HuH-7.5 (cell line): Measurements from ENCODE around the gene CBX4.

ENCODE experiments used
- DNase-seq: peaks from one replicate; pipeline ENCODE4 v3.0.0; 2011; ENCODE audit warnings: low spot score

CBX4 gene

DNA sequence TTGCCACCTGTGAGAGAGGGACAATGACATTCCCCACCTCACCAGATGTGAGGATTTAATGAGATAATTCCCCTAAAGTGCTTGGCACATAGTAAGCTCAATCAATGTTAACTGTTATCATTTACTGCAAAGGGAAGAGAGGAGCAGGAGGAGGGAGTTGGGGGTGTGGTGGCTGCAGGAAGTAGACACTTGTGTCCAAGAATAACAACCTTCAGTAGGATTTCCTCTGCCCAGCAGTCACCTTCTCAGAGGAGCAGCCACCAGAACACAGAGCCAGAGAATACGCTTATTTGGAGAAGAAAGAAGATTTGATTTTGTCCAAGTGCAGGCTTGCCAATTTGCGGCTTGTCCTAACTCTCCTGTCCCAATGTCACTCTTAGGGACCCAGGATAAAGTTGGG is 10.2 kb downstream of the CBX4 start:
- no peak for DNase-seq

DNA sequence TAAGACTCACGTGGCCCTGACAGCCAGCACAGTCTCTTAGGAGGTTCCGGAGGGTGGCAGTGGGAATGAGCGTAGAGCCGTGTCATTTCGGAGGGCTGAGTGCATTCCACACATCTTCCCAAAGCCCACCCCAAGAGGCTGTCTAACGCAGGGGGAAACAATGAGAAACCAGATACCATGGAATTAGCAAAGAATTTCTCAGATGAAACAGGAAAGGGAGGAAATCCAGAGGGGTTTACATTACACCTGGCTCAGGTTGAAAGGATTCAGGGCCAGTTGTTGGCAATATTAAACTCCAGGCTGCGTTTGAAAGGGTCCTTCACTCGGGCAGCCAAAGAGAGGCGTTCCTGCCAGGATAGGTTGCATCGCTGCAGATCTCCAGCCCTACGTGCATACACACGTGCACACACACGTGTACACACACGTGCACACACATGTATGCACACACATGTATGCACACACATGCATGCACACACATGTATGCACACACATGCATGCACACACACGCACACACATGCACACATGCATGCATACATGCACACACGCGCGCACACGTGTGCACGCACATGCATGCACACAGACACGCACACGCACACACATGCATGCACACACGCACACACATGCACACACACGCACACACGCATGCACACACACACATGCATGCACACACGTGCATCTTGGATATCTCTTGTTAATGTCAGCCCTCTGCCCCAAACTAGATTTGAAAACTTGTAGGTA is 12.2 kb downstream of the CBX4 start:
- DNase-seq, result no peak

DNA sequence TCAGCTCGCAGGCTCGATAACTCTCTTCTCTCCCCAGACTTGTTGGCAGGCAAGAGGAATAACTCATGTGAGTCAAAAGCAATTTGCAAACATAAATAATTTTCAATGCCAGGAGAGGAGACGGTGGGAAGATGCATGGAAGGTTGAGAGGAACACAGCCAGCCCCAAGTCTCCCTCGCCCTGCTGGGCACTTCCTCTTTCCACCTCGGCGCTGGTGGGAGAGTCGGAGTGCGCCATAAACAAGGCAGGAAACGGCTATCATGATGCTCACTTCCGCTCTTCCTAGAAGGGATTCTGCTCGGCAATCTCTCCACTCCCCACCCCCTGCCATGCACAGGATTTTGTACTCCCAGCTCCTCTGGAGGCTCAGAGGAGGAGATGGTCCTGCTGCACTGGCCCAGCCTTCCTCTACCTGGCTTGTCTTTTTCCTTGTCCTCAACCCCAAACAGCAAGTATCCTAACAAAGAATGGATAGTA is 13.0 kb downstream of the CBX4 start:
- DNase-seq, result no peak

DNA sequence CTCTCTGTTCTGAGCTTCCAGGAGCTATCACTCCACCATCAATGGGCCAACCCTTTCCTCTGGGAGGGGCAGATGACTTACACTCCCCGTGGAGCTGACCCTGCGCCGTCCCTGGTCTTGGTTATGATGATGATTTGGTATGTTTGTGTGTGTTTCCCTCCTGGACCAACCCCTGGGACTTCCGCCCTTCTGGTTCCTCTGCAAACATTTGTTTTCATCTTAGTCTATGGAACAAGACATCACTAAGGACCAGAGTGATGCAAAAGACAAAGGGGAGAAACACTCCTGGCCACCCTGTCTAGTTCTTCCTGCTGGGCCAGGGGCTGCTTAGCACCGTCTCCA is 13.7 kb downstream of the CBX4 start:
- DNase-seq, result no peak

DNA sequence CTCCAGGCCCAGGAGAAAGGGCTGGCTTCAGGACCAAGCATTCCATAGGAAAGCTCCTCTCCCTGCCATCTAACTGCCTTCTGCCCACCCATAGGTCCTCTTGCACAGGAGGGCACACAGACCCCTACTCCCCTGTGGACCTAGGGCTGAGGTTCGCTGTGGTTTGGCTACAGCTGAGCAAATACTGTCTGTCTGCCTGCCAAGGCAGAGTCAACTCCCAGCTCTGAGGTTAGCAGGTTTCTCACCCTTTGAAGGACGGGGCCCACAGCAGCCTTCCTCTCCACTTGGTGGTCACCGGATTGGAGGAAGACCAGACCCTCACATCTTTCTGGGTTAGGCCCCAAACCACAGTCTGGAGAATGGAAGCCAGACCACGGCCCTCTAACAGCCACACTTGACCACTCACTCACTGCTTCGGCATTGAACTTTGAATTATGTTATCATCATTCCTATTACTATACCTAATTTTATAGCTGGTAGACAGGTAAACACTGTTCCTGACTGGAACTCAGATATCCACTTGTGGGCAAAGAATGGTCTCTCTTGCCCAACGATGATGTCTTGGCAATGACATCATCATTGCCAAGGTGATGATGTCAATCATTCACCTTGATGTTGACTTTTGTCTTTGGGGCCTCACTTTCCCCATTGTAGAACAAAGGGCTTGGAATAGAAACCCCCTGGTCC is 14.2 kb downstream of the CBX4 start:
- no peak for DNase-seq

DNA sequence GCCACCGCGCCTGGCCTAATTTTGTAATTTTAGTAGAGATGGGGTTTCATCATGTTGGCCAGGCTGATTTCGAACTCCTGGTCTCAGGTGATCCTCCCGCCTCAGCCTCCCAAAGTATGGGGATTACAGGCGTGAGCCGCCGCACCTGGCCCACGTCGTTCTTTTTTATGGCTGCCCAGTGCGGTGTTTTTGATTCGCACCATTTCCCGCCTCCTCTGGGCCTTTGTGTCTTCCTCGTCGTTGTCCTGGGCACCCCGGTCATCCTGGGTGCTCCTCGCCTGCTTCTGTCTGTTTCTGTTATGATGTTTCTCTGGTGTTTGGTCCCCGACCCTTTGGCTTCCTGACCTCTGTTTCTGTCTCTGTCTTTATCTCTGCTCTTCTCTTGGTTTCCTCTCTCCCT is 15.0 kb downstream of the CBX4 start:
- DNase-seq, result no peak

DNA sequence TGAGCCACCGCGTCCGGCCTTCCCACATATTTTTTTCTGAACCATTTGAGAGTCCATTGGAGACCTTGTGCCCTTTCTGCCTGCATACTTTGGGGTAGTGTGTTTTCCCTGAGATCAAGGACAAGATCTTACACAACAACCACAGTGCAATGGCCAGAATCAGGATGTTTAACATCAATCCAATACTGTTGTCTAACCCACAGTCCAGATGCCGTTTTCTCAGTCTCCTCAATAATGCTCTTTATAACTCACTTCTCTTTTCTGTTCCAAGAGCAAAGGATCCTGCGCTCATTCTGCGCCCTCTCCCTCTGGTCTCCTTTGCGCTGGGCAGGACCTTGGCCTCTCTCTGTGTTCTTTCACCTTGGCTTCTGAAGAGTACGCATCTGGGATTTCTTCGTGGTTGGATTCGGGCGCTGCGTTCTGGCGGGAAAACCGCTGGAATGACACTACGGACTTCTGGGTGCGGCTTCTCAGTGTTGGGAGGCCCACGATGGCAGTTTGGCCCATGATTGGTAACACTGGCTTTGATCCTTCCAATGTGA is 16.6 kb downstream of the CBX4 start:
- no peak for DNase-seq

DNA sequence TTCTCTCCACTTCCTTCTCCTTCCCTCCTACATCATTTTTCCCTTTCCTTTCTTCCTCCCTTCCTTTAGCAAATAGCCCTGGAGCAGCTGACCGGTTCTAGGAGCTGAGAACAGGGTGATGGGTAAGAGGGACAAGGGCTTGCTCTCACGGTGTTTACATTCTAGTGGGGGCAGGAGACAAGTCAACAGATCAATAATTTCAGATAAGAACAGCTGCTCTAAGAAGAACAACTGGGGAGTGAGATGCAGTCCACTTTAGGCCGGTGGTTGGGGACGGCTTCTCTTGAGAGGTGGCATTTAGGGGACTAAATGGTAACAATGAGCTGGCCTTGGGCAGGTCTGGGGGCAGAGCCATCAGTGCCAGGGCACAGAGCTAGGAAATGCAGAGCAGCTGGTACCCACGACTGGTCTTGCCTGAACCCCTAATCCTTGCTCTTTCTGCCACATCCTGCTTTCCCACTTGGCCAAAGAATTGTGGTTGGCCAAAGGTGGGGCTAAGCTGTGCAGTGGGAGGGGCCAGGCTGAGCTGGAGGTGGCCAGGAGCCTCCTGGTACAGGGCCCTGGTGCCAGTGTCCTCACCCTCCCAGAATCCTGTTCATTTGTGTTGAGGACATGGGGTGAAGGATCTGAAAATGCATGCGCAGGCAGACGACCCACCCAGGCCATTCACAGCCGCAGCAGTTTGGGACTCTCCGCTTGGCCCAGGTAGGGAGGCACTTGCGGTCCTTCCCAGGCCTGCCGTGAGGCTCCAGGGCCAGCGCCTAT is 17.7 kb downstream of the CBX4 start:
- no peak for DNase-seq

DNA sequence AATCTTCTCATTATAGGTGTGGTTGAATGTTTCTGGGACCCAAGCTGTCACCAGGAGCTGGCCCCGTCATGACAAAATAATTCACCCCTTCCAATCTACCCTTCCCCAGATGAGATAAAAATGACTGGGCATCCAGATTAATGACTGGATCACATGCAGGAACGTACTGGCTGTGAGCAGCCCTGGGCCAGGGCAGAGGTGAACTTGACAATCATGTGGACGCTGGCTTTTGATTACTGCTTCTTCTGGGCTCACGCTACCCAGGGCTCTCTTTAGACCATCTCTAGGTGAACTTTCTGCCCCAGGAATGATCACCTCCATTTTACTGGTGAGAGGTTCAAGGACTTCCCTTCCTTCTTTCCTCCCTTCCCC is 18.3 kb downstream of the CBX4 start:
- no peak for DNase-seq

DNA sequence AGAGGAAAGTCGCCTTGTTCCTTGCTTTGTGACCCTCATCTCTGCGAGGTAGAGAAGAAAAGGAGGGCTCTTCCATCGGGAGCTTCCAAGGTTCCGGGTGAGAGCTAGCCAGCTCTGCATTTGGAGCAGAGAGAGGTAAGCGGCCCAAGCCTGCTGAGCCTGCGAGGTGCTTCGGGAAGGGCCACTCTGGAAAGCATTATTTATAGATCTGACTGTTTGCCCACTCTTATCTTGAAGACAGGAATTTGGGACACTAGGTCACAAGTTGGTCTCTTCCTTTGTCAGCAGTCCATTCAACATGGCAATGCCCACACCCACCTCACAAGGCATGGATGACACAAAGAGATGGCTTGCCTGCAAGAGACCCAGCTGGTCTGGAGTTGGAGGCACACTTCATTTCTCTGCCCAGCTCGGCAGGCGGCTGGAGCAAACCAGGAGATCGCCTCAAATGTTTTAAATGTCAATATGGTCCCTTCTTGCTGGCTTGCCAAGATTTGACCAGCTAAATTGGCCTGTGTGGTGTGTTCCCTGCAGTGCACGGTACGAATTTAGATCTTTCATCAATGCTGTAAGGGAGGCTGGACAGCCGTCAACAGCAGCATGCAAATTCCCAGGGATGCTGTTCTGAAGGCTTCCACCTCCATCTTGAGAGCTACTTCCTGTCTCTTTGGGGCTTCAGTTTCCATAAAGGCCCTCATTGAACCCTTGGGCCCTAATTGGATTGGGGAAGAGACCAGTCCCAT is 19.5 kb downstream of the CBX4 start:
- no peak for DNase-seq

DNA sequence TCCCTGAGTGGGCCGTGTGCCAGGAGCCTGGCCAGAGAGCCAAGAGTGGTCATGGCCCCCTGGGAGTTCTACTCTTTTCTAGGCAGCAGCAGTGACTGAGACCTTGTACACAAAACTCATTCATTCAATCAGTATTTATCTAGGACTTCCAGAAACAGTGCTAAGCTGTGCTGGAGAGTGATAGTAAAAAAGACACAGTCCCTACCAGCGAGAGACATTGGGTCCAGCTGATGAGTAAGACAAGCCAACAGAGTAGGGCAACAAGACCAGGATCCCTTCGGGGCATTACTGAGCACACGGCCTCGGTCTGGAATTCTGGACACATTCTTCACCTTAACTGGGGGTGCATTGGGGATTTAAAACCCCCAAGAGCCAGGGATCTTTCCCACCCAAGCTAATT is 20.2 kb downstream of the CBX4 start:
- DNase-seq, result no peak

DNA sequence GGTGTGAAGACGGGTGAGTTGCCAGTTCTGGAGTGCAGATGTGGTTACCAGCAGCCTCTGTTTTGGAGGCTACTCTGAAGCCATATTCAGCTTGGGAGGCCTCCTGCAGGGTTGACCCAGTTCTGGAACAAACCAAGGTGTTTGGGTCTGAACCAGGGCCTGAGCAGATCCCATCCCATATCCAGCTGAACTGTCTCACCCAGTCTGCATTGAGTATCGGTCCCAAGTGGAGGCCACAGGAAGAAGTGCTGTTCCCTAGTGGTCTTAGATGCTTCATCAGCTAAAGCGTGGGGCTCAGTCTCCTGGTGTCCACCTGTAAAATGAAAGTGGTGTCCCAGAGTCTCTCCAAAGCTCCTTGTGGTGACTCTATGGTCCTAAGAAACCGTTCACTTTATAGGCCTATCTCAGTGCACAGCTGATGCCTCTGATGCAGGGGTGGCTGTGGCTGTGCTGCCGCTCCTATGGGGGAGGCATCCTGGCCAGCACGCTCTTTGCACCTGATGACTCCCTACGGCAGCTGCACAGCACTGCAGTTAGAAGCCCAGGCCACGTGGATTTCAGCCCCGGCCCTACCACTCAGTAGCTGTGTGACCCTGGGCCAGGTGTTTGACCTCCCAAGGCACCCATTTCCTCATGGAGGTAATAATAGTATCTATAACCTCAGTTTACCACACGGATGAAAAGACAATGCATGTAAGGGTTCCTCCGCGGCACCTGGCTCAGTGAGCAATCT is 21.0 kb downstream of the CBX4 start:
- no peak for DNase-seq

DNA sequence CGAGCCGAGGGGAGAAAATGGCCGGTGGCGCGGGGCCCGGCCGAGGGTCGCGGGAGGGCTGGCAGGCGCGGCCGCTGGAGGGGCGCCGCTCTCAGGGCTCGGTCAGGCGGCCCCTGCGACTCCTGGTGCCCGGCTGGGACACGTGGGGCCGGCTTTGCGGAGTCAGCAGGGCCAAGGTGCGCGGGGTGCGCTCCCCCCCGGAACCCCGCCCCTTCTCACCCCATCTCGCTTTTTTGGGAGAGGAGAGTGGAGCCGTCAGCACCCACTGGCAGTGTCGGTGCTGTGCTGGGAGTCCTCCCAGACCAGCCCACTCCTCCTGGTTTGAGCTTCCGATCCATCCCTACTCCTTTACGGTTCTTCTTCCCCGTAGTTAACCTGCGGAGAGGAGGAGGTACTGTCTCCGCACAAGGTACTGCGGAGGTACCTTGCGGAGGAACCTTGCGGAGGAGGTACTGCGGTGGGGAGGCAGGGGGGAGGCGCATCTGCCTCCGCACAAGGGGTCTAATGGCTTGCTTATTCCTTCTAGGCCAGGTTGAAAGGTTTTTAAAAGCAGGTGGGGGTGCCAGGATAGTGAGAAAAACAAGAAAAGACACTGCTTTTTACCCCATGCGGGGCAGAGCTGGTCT is 23.3 kb downstream of the CBX4 start:
- DNase-seq, result no peak

DNA sequence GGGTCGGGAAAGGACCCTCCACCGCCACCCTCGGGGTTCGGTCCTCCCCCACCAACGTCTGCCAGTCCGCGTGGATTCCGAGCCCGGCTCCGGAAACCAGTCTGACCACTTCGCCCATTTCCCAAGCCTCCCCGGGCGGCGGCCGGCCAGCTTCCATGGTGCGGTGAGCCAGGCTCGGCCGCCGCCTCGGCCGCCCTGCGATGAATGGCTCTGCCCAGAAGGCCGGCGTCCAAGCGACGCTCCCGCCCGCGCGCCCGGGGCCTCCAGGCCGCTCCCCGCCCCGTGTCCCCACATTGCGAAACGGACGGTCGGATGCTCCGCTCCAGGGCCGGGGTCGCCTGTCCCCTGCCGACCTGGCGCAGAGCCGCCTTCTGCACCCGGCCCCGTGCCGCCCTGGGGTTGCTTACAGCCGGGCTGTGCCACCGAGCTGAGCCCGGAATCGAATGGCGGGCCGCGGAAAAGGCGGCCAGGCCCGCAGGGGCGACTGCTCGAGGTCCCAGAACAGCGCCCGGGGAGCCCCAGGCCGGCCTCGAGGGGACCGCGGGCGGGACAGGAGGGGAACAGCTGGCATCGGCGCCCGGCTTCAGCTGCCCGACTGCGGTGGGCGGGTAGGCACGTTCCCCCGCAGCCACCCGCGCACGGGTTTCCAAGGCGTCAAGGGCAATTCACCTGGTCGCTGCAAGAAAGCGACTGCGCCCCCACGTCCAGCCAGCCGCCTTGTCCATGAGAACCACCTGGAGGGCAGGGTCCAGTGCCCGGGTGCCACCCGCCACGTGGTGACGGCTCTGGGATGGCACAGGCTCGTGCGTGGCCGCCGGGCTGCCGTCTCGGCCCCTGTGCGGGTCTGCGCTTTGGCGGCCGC is 24.0 kb downstream of the CBX4 start:
- DNase-seq, result no peak

DNA sequence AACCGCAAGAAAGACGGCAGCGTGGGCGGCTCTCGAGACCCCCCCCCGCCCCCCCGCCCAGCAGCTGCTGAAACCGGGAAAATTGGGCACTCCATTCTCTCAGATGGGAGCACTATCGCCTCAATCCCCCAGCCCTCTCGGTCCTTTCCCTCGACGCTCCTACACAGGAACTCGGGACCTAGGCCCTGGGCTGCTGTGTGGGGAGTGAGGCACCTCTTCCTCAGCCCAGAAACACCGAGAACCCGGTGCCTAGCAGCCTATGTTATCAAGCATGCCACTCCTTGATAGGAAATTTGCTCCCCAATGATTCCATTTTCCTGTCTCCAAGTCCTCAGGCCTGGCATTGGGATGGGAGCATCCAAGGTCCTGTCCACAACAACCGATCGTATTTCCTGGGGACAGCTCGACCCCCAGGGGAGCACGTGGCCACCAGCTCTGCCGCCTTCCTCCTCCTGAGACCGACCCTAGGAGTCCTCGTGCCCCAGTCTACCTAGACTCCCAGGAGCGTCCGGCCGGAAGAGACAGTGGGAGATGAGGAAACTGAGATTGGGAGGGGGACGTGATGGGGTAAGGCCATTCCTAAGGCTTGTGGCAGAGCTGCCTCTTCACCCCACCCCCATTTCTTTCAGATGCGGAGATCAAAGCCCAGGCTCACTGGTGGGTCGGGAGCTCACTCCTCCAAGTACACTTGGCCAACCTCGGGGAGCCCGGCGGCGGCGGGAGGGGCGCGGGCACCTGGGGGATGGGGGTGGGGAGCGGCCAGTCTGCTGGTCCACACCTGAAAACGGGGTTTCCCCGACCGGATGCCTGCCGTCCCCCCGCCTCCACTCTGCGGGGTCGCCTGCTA is 24.9 kb downstream of the CBX4 start:
- no peak for DNase-seq

DNA sequence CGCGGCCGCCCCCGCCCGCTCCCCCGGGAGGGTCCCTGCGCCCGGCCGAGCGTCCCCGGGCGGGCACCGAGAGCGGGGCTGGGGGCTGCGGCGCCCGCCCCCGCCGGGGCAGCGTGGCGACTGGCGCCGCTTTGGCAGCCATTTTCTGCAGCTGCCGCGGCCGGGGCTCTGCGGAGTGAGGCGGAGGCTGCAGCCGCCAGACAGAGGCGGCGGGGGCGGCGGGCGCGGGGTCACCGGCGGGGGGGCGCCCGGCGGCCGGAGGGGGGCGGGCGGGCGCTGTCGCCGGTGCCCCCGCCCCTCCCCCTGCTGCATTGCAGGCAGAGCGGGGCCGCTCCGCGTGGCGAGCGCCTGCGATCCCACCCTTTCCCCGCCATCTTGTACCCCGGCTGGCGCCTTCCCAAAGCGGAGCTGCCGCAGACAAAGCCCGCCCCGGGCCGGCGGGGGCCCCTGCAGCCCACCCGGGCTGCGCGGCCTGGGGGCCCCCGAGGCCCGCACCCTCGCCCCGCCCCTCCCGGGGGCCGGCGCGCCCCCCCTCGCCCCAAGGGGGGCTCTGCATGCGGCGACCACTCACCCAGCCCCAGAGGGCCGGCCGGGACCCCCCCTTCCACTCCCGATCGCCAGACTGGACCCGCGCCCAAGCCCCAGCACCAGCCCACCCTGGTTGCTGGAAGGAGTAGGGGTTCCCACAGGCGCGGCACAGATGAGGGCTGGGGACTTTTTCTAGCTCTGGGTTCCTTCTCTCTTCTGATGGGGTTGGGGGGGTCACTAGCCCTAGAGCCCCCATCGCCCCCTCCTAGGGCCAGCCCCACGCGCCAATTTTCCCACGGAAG is 25.7 kb downstream of the CBX4 start:
- no peak for DNase-seq

DNA sequence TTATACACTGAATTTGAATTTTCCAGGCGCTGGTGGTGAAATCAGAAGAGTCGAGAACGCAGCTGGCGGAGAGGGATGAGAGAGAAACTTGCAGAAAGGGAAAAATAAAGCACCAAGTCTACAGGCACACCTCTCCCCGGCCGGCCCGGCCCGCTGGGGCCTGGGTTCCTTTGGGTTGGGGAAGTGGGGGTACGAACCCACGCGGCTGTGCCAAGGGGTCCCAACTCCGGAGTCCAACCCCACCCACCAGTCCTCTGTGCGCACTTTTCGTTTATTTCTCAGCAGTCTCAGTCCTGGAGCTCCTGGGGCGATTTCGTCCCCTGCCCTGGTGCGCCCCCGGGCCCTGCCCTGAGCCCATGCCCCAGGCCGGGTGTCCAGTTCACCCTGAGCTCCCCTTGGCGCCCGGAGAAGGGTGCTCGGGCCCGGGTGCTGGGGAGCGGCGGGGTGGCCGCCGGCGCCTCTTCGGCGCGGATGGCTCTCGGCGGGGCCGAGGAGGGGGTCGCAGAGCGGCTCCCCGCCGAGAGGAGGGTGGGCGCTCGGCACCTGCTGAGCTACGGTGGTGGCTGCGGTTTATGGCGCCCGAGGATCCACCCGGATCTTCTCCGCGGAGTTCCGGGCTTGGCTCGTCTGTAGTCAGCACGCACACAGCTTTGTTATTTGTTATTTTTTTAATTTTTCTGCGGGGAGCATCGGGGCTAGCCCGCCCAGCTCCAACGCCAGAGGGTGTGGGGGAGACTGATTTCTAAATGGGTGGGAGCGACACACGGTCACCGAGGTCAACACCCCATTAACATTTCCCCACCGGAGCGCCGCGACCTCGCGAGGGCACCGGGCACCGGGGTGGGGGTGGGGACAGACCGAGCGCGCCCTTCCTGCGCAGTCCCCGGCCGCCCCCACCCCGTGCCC is 26.6 kb downstream of the CBX4 start:
- DNase-seq, result no peak
